ENCODE results near the gene THEM4.
A peak's percentile ranks its signal among the peaks of the same experiment; 100 is the strongest.

THEM4 gene

DNA sequence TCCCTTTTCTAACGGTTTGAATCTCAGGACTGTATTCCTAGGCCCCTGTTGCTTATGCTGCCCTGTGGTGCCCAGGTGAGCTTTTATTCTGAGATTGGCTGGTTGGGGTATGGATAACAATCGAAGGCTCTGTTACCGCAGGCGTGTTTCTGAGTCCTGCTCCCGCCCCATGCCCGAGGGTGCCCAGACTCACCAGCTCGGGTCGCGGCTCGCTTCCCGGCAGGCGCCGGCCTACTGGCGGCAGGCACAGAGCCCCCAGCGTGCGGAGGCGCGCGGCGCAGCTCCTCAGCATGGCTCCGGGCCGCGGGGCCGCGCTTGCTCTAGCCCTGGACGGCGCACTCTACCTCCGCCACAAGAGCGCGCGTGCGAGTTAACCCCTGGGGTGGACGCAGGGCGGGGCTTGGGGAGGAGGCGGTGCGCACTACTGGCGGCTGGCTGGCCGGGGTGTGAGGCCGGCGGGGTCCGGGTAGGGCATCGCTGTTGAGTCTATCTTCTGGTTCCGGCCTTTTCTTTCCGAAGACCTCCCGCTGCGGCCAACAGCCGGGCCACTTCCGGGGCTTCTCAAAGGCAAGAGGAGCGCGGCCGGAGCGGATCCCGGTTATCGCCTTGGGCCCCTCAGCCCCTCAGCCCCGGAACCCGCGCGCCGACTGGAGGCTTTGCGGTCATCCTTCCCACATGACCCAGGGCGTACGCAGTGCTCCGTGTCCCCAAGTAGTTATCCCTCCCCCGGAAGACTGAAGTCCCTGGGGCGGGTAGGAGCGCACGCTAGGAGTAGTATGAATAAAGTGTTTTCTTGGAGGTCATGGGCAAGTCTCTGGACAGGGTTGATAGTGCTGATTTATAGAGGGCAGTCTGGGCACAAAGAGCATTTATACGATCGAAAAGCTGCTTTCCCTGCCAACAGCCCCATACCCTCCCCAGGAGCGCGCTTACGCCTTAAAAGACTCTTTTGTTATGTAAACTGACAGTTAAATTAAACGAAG is at the start of gene THEM4:
THEM4 (minus strand) TSS at position 345 of the 983 bp plus-strand sequence; CDS start at position 292, 53 bp downstream.
- no peak for DNase-seq

DNA sequence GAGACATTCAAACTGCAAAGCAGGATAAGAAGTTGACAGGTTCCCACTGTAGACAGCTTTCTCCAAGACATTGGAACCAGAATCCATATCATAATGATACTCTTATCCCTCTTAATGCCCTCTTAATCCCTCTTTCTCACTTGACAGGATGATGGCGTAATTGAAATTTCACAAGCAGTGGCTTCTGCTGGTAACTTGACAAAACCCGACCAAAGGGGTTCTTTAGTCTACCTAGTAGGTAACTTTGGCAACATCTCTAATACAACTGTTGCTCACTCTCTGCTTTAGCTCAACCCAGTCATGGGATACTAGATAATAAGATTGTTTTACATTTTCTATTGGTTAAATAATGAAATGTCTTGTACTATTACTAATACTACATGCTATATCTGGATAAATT is 49.6 kb upstream of the THEM4 start:
- no peak for DNase-seq

DNA sequence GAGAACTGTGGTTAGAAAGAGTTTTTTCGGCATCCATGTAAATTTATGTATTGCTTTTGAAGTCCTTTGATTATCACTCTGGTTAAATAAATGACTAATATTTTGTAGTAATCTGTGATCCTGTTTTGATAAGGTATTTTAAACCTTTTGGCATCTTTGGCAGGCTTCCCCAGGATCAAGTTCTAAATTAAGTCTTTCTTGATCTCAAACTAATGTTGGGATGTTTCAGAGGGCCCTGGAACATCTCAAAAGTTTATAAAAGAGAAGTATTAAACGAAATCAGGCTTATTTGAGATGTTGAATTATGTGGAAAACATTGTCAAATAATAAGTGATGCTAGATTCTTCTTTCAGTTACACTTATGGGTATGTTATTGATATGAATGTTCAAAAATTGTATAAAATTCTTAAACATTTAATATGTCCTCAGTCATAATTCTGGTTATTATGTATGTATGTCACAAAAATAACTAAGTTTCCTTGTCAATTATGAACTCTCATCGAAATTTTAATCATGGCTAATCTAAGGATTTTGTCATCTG is 47.7 kb upstream of the THEM4 start:
- no peak for DNase-seq

DNA sequence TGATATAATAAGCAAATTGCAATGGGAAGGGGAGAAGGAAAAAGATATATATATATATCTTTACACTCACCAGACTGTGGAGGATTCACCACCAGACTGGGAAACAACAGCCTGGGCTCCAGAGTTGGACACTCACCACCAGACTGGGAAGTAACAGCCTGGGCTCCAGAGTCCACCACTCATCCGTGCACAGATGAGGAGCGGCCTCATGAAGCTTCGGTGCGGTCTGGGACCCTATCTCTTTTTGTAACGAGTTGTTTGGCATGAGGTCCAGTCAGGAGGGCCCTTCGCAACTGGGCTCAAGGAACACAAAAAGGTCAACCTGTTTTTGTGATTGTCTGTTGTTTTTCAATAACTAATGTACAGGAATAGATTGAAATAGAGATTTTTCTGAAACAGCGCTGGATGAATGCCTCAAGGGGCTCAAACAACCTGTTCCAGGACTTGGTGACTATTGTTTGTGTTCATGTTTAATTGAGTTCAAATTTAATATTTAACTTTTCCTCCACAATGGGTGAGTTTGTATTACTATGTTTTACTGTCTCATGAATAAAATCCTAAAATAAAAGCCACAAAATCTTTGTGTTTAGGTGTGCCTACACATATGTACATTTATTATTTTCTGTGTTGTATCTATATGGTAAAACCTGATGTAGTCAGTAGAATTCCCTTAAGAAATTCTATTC is 44.2 kb upstream of the THEM4 start:
- DNase-seq, result no peak

DNA sequence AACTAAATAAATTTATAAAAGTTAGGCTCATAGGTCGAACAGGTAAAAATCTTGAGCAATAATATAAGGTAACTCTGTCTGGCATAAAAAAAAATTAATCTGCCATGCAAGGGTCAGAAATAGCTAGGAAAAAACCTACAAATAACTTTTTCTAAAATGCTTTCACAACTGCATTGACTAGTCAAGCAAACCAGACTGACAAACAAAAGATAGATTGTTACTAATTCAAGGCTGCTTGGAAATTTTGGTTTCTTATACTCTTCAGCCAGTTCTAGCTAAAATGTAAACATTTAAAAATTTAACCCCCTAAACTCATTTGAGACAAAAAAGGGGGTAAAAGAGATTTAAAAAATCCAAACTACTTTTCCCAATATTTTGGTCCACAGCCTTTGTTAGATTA is 43.5 kb upstream of the THEM4 start:
- DNase-seq, result no peak

DNA sequence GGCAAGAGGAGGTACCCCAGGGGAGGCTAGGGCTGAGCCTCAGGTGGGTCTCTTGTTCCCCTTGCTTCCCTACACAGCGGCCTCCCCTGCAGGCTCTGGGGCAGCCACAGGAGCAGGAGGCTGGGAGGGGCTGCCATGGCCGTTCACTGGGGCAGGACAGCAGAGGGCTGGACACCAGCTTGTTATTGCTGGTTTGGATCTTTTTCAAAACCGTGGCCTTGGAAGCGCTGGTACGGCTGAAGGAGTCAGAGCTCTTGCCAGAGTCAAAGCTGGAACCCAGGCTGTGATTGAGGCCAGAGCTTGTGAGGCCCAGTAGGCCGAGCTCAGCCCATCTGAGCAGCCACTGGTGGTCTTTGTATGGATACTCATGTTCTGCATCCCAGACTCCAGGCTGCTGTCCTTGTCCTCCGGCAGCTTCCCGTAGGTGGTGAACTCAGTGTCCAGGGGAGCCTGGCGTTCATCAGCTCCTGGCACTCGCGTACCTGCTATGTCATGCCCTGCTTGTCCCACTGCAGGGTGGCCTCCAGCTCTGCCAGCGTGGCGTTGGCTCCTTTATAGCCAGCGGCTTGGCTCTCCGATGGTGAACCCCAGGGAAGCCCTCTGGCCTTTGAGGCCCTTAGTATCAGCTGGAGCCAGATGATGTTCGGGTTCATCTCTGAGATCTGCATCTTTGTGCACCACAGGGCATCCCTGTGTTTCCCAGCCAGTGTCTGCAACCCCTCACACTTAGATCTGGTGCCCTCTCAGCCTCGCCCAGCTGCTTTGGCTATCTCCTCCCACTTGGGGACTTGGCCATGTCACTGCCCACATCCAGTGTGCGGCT is 40.3 kb upstream of the THEM4 start:
- DNase-seq, result no peak

DNA sequence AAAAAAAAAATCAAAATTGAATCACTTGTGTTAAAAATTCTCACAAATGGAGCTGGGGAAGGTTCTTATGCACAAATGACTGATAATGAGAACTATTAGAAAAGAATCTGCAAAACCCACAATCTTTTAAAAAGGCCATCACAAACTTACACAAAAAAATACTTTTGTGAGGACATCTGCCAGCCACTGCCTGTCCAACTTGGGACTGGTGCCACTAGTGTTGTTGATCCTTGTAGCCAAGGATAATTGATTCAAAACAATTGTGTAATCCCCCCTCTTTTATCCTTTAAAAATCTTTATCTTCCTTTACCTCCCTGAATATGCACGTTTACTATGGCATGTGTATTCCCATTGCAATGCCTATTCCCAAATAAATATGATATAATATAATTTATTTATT is 39.2 kb upstream of the THEM4 start:
- no peak for DNase-seq

DNA sequence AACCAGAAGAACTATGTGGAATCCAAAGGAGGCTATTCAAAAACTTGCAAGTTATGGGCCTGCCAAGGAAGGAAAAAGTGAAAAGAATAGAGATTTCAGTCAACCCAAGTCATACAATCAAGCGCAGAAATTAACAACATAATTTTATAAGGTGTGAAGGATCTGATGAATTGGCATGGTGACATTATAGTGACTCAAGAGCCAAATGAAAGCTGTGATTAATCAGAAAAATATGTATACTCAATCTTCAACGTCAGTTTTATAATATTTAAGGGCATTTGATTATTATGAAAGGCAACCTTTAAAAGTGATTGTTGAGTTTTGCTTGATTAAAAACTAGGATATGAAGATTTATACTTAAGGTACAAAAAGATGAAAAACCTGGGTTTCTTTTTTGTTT is 37.8 kb upstream of the THEM4 start:
- no peak for DNase-seq

DNA sequence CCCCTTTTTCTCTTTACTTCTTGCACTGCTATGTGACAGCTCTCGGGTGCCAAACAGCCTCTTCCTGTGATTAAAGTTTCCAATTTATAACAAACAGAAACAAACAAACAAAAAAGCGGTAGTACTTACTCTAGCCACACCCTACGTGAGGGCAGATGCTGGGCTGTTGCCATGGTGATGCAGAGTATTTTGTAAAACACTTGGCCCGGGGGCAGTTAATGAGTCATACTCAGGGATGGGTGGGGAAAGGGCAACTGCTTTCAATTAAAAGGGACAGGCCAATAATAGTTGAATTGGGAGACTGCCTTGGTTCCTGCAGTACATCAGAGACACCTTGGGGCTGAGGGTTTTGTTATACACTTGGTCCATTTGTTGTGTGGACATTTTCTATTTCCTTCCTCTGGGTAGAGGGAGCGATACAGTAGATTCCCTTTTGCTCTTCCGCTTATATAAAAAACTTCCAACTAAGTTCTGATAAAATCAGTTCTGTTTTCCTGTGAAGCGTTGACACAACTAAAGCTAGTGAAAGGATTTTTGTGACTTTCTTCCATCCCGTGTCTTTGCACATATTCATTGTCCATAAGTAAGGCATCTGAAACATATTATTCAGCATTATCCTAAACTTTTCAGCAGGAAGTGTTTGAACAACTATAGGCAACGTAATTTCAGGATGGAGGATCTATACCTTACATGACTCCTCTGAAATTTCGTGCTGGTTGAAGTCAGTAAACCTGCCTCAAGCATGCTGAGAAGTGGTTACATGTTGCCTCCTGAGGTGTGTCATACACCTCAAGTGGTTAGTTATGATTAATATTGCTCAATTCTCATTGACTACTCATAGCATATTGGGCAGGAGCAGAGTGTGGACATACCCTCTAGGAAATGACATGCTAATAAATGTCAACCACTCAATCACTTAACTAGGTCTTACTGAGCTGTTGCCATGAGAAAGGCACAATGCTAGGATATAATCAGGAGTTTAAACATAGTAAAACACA is 36.7 kb upstream of the THEM4 start:
- DNase-seq, result no peak

DNA sequence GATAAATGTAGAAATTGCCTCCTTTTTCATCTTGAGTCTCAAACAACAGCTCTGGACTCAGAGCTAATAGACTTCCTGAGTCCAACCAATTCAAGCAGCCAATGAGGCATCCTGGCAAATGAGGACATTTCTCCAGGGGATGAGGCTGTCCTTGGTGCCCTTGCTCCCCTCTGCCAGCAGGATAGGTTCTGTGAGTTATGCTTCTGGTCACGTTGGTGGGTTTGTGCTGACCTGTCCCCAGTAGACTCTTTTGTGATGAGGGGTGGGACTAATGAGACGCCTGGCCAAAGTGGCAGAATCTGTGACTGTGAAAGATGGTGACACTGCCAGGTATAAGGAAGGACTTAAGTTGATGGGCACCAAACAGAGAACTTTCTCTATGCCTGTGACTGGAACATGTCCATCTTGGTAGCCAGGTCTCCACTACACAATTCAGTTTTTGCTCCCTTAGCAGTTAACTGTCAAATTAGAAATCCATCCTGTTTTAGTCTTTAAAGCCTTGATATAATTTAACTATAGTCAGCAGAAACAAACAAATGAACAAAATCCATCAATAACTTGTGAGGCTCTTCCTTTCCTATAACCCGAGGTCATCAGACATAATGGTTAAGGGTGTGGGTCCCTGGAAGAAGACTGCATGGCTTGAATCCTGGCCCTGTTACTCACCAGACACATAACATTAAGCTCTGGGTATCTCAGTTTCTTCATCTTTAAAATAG is 35.7 kb upstream of the THEM4 start:
- DNase-seq, result no peak

DNA sequence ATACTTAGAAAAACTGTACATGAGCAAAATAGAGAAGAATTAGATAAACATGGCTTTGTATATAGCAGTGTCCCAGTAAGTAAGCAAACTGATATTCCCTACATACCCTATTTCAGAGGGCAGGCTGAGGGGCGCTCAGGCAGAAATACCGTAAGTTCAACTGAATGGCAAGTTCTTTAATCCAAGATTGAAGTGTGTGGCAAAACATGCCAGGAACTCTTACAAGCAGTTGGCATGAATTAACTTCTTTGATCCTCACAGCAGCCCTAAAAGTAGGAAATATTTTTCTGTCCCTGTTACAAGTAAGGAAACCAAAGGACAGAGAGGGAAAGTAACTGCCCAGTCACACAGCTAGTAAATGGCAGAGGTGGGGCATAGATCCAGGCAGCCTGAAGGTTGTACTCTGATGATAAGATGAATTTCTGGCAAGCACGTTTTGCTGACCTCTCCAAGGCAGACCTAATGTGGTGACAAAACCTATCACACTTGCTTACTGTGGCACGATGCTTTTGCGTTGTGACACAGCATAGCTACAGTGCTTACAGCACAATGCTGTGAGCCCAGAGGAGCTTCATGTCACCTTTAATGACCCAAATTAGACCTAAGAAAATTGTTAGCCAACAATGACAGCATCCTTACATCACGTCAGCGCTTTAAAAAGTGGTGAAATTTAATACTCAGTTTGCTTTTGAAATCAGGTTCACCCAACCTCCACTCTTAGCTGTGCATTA is 35.0 kb upstream of the THEM4 start:
- no peak for DNase-seq

DNA sequence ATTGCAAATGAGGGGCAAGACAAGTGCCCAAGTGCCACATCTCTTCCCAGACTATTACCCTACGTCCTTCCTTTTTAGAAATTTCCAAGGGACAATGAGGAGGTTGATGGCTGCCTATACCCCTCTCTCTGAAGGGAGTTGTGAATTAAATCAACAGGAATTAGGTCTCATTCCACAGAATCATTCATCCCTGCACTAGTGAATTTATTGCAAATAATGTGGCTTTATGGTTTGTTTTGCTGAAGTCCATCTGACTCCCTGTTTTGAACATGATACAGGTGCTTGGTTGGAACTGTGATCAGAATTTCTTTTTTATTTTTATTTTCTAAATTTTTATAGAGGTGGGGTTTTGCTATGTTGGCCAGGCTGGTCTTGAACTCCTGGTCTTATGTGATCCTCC is 34.3 kb upstream of the THEM4 start:
- no peak for DNase-seq

DNA sequence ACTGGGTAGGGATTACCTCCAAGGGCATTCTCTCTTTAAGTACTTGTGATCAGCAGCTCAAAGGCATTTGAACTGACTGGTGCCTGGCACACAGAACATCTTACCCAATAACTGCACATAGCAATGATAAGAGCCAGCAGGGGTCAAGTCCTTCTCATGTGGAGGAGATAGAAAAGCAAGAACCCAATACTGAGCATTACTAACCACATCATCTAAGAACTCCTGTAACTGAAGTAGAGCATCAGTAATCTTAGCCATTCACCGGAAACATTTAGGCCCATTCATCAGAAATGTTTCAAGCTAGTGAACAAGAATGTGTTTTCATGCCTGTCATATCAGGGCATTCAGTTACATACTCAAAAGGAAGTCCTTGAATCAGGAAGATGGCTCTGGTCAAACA is 33.6 kb upstream of the THEM4 start:
- no peak for DNase-seq

DNA sequence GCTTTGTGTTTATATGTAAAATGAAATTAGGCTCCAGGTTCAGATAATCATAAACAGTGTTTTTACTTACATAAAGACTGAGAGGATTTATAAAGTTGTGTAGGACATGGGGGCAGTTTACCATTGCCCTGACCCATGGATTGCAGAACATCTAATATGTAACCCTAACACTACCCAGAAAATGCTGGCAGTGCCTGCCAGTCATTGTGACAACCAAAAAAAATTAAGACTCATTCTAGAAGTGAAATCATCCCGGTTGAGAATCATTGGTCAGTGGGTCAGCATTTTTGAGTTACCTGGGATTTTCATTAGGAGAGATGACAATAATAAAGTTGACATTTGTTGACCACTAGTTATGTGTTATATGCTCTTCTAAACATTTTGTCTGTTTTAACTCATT is 31.2 kb upstream of the THEM4 start:
- DNase-seq, result no peak

DNA sequence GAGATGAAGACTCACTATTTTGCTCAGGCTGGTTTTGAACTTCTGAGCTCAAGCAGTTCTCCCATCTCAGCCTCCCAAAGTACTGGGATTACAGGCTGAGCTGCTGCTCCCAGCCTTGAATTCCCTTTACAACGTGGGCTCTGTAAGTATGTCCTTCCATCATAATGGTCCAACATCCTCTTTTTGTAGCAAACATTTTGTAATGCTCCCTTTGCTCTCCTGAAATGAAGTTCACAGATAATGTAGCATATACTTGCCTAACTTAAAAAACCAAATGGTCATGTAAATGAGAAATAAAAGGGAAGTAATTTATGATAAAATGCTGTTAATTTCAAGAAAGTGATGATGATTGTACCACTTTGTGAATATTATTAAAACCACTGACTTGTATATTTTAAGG is 30.5 kb upstream of the THEM4 start:
- DNase-seq, result no peak

DNA sequence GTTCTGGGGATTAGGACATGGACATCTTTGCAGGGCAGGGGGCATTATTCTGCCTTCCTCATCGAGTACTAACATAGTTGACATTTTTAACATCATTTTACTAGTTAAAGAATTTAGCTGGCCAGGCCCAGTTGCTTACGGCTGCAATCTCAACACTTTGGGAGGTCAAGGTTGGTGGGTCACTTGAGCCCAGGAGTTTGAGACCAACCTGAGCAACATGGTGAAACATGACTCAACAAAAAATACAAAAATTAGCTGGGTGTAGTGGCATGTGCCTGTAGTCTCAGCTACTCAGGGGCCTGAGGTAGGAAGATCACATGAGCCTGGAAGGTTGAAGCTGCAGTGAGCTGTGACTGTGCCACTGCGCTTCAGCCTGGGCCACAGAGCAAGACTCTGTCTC is 29.8 kb upstream of the THEM4 start:
- DNase-seq, result no peak

DNA sequence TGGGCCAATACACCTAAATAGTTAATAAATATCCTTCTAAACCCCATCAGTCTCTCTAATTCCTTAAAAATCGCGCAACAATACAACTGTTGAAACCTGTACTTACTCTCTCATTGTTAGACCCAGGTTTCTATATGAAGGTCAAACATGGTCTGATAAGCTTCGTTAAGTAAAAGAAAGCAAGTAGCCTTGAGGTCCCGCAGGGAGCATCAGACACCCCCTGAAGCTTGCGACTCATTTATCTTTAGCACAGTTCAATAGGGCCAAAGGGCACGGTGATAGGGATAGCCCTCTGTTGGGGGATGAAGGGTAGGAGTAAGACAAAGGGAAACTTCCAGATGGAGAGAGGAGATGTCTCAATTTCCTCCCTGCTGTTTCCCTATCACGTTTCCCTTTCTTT is 27.3 kb upstream of the THEM4 start:
- DNase-seq, result no peak

DNA sequence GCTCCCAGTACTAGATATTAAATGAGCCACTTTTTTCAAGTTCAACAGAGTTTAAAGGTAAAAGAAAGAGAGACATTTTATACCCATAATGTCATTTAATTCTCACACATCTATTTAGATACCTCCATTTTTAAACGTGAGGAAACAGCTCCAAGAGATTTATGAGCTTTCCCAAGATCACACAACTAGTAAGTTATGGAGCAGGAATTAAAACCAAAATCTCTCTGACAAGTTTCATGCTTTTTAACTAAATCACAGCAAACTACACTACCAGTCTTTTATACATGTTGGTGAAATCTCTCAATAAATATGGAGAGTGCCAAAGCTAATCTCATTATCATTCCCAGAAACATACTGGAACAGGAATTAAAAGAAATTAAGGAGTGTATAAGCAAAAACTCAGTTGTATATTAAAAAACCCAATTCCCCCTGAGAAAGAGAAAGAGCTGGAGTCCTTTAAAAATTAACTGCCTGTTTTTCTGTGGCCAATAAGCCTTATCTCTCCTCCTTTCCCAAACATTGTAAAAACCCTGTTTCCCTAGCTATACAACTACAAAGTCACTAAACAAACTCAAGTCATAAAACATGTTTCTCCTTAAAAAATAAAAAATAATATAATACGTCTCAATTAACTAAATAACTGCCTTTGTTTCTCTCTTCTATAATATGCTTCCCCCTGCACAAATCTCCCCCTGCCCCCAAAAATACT is 26.7 kb upstream of the THEM4 start:
- DNase-seq, result no peak

DNA sequence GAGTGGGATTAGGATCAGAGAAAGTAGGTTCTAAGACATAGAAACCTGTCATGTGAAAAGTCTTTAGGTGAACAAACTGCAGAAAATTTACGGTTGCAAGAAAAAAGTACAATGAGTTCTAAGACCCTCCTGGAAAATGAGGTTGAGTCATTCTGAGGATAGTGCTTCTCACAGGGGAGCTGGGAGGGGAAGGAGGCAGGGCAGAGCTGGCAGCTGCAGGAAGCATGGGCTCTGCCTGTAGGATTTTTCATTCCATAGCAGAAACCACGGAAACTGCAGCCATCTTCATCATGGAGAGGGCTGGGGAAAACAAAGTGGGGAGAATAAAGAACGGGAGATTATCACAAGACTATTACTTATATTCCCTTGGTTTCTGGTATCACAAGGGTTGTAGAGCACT is 25.8 kb upstream of the THEM4 start:
- DNase-seq, result no peak

DNA sequence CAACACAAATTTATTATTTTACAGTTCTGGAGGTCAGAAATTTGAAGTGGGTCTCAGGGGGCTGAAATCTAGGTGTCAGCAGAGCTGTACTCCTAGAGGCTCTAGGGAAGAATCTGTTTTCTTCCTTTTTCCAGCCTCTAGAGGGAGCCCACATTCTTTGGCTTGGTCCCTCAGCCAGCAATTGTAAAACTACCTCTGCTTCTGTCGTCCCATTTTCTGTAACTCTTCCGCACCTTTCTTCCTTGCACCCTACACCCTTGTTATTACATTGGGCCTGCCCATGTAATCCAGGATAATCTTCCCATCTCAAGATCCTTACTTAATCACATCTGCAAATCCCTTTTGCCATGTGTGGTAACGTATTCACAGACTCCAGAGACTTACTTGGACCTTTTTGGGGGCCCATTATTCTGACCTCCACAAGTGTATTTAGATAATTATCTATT is 24.8 kb upstream of the THEM4 start:
- DNase-seq, result peak; percentile 49

Data from NCI-H187 treated with DMSO at 0.1 percent for 48 hours (cell line).